ENCODE measurements around the gene SLIT3.

DNA sequence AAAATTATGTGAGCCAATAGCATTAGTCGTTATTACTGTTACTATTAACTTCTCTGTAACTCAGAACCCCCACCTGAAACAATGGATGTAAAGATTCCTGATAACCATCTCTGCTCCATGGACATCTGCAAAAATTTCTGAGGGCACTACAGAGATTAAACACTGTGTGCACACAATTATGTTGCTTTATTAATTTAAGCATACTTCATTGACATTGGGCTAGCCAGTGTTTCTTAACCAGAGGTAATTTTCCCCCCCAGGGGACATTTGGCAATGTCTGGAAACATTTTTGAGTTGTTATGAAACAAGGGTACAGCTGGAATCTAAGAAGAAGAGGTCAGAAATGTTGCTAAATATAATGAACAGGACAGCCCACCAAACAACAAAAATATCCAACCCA, 19.3 kb downstream of the SLIT3 start:
- TF ChIP-seq, protein P1, sequence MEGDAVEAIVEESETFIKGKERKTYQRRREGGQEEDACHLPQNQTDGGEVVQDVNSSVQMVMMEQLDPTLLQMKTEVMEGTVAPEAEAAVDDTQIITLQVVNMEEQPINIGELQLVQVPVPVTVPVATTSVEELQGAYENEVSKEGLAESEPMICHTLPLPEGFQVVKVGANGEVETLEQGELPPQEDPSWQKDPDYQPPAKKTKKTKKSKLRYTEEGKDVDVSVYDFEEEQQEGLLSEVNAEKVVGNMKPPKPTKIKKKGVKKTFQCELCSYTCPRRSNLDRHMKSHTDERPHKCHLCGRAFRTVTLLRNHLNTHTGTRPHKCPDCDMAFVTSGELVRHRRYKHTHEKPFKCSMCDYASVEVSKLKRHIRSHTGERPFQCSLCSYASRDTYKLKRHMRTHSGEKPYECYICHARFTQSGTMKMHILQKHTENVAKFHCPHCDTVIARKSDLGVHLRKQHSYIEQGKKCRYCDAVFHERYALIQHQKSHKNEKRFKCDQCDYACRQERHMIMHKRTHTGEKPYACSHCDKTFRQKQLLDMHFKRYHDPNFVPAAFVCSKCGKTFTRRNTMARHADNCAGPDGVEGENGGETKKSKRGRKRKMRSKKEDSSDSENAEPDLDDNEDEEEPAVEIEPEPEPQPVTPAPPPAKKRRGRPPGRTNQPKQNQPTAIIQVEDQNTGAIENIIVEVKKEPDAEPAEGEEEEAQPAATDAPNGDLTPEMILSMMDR (IDR thresholded peaks at IDR 0.05 in 2 of 3, conservative IDR thresholded peaks at IDR 0.05 in 1 of 3; ENCODE audit: control insufficient read depth in 2 of 3, extremely low read depth in 1 of 3, insufficient read depth in 1 of 3, low read depth in 3 of 3, low read length in 3 of 3), result no peak
- TF ChIP-seq, protein P2, sequence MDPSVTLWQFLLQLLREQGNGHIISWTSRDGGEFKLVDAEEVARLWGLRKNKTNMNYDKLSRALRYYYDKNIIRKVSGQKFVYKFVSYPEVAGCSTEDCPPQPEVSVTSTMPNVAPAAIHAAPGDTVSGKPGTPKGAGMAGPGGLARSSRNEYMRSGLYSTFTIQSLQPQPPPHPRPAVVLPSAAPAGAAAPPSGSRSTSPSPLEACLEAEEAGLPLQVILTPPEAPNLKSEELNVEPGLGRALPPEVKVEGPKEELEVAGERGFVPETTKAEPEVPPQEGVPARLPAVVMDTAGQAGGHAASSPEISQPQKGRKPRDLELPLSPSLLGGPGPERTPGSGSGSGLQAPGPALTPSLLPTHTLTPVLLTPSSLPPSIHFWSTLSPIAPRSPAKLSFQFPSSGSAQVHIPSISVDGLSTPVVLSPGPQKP (IDR thresholded peaks at IDR 0.05; ENCODE audit: low read depth, low read length), result no peak
- TF ChIP-seq CHD2 (IDR thresholded peaks at IDR 0.05; ENCODE audit: borderline replicate concordance, low read depth, low read length) (no peak), SUZ12 (IDR thresholded peaks at IDR 0.05; ENCODE audit: unreplicated experiment) (no peak), JUND (IDR thresholded peaks at IDR 0.05; ENCODE audit: low read depth, low read length) (no peak), RAD21 (IDR thresholded peaks at IDR 0.05; ENCODE audit: insufficient read depth, low read depth, low read length) (no peak), EP300 (IDR thresholded peaks at IDR 0.05; ENCODE audit: borderline replicate concordance in 1 of 2, control insufficient read depth in 1 of 2, low read depth in 2 of 2, low read length in 2 of 2) (no peak), BCL11A (IDR thresholded peaks at IDR 0.05; ENCODE audit: low read depth, low read length) (no peak), MYB (IDR thresholded peaks at IDR 0.05; ENCODE audit: borderline replicate concordance, low read depth, low read length) (no peak), MTA3 (IDR thresholded peaks at IDR 0.05; ENCODE audit: borderline replicate concordance, low read length) (no peak)
- TF ChIP-seq, protein P3, sequence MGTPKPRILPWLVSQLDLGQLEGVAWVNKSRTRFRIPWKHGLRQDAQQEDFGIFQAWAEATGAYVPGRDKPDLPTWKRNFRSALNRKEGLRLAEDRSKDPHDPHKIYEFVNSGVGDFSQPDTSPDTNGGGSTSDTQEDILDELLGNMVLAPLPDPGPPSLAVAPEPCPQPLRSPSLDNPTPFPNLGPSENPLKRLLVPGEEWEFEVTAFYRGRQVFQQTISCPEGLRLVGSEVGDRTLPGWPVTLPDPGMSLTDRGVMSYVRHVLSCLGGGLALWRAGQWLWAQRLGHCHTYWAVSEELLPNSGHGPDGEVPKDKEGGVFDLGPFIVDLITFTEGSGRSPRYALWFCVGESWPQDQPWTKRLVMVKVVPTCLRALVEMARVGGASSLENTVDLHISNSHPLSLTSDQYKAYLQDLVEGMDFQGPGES (IDR thresholded peaks at IDR 0.05), result no peak
